Peyer's patch (tissue), 4 donors: Measurements from ENCODE around the gene TGFB3.

Source experiments
- POLR2A ChIP-seq, 2 donors: fragments of 450-650 bp; IDR thresholded peaks; one replicate each; pipeline ENCODE4 v1.5.1; 2017; ENCODE audit warnings: antibody characterized with exemption in 2 of 2, mild to moderate bottlenecking in 2 of 2, moderate library complexity in 2 of 2
- TF ChIP-seq, protein P1 (sequence below), 6 experiments: fragments of 450-650 bp in 4 of 6; fragments of 200-600 bp in 2 of 6; sonication (generic) in 1 of 6; IDR thresholded peaks; one replicate each; pipeline ENCODE4 v1.5.1; 2017 to 2019; ENCODE audit warnings: antibody characterized with exemption in 6 of 6, mild to moderate bottlenecking in 3 of 6, moderate library complexity in 1 of 6

DNA sequence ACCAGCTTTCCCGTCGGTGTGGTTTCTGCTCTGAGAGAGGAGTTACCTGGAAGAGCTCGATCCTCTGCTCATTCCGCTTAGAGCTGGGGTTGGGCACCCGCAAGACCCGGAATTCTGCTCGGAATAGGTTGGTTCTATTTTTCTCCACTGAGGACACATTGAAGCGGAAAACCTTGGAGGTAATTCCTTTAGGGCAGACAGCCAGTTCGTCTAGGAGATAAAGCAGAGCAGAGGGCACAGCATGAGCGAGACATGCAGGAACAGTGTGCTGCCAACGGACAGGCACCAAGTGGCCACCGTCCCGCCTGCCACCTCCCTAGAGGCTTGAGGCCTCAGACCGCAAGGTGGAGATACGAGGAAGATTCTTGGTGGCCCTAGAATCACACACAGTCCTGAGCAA lies 10.3 kb downstream of the TGFB3 start:
- TF ChIP-seq, protein P1, sequence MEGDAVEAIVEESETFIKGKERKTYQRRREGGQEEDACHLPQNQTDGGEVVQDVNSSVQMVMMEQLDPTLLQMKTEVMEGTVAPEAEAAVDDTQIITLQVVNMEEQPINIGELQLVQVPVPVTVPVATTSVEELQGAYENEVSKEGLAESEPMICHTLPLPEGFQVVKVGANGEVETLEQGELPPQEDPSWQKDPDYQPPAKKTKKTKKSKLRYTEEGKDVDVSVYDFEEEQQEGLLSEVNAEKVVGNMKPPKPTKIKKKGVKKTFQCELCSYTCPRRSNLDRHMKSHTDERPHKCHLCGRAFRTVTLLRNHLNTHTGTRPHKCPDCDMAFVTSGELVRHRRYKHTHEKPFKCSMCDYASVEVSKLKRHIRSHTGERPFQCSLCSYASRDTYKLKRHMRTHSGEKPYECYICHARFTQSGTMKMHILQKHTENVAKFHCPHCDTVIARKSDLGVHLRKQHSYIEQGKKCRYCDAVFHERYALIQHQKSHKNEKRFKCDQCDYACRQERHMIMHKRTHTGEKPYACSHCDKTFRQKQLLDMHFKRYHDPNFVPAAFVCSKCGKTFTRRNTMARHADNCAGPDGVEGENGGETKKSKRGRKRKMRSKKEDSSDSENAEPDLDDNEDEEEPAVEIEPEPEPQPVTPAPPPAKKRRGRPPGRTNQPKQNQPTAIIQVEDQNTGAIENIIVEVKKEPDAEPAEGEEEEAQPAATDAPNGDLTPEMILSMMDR (IDR thresholded peaks at IDR 0.05), result no peak
- no peak for TF ChIP-seq POLR2A (IDR thresholded peaks at IDR 0.05)
